Measurements from ENCODE around the gene GRIA4.
"Not testable (repeated sequence)": the region's sequence is repeated elsewhere in the genome, so short reads cannot be mapped to it uniquely, and the experiment has no call there.

The GRIA4 gene

DNA sequence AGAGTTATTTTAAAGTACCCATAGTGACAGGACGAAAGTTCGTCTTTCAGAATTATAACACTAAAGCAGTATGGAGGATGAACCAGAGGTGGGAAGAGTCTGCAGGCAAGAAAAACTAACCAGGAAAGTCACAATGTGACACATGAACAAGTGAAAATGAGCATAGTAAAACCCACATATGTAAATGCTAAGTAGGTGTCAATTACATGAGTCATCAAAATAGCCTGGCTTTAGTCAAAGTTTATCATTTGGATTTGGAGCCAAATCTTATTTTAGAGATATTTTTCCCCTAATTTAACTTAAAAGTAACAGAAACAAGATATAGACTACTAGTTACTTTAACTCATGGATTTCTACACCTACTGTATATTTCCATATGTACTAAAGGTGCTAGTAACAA lies 159.8 kb downstream of the GRIA4 start:
- peaks cover 3% of the 10 kb centered on the region; the same call in 1 of the 2 replicates for H3K36me3 ChIP-seq
- no peak for DNase-seq
- H3K27me3 ChIP-seq, result no peaks in the 10 kb centered on the region
- no peaks in the 10 kb centered on the region for H3K4me1 ChIP-seq
- no peak overlapping the region for H3K4me3 ChIP-seq (ENCODE audit: low read depth, low read length)
- no peaks in the 10 kb centered on the region for H3K9me3 ChIP-seq
- no peak for TF ChIP-seq CTCF (IDR thresholded peaks at IDR 0.05; ENCODE audit: low read depth, low read length)

GRCh38 chr11:105773452-105773851 lies 163.6 kb downstream of the GRIA4 start:
- not testable (repeated sequence) for H3K27me3 ChIP-seq; H3K36me3 ChIP-seq; H3K4me3 ChIP-seq (ENCODE audit: low read depth, low read length); DNase-seq; H3K9me3 ChIP-seq; H3K4me1 ChIP-seq

GRCh38 chr11:105774899-105775298 lies 165.0 kb downstream of the GRIA4 start:
- H3K36me3 ChIP-seq, result peaks cover 3% of the 10 kb centered on the region; the same call in 1 of the 2 replicates
- no peaks in the 10 kb centered on the region for H3K4me1 ChIP-seq
- no peaks in the 10 kb centered on the region; the same call in 1 of the 2 replicates for H3K9me3 ChIP-seq
- no peak for TF ChIP-seq CTCF (IDR thresholded peaks at IDR 0.05; ENCODE audit: low read depth, low read length)
- H3K27me3 ChIP-seq, result no peaks in the 10 kb centered on the region
- DNase-seq, result no peak
- H3K4me3 ChIP-seq (ENCODE audit: low read depth, low read length), result no peak overlapping the region

- DNase-seq, result no peak
- no peak overlapping the region for H3K4me3 ChIP-seq (ENCODE audit: low read depth, low read length)
- 0 out of 2 replicates have a peak, but pooled peaks cover 10% of the 10 kb centered on the region for H3K4me1 ChIP-seq
- H3K27me3 ChIP-seq, result no peaks in the 10 kb centered on the region
- no peaks in the 10 kb centered on the region for H3K9me3 ChIP-seq
- no peak for TF ChIP-seq CTCF (IDR thresholded peaks at IDR 0.05; ENCODE audit: low read depth, low read length)
- no peaks in the 10 kb centered on the region for H3K36me3 ChIP-seq
These were observed 171.1 kb downstream of the GRIA4 start for GRCh38 chr11:105780781-105781525.

GRCh38 chr11:105781807-105782206 lies 171.9 kb downstream of the GRIA4 start:
- TF ChIP-seq CTCF (IDR thresholded peaks at IDR 0.05; ENCODE audit: low read depth, low read length), result no peak
- Histone ChIP-seq H3K27me3 (no peaks in the 10 kb centered on the region), H3K4me3 (ENCODE audit: low read depth, low read length) (no peak overlapping the region), H3K36me3 (no peaks in the 10 kb centered on the region), H3K9me3 (no peaks in the 10 kb centered on the region), H3K4me1 (0 out of 2 replicates have a peak, but pooled peaks cover 10% of the 10 kb centered on the region)
- no peak for DNase-seq

GRCh38 chr11:105783216-105783615 lies 173.3 kb downstream of the GRIA4 start:
- Histone ChIP-seq H3K9me3 (no peaks in the 10 kb centered on the region), H3K4me1 (0 out of 2 replicates have a peak, but pooled peaks cover 10% of the 10 kb centered on the region), H3K36me3 (no peaks in the 10 kb centered on the region), H3K27me3 (no peaks in the 10 kb centered on the region), H3K4me3 (ENCODE audit: low read depth, low read length) (no peak overlapping the region)
- no peak for DNase-seq
- TF ChIP-seq CTCF (IDR thresholded peaks at IDR 0.05; ENCODE audit: low read depth, low read length), result no peak

GRCh38 chr11:105785850-105786249 lies 176.0 kb downstream of the GRIA4 start:
- not testable (repeated sequence) for H3K4me1 ChIP-seq; H3K9me3 ChIP-seq; H3K36me3 ChIP-seq; DNase-seq; H3K27me3 ChIP-seq; H3K4me3 ChIP-seq (ENCODE audit: low read depth, low read length)

All from BE2C (cell line).